GM12892 (cell line): ENCODE results near the gene NABP2.

Source experiments
- POLR2A ChIP-seq: IDR thresholded peaks from 2 replicates; pipeline ENCODE4 v1.6.1; 2011; ENCODE audit warnings: low read depth, low read length, control low read depth
- POLR2AphosphoS5 ChIP-seq: IDR thresholded peaks from 2 replicates; pipeline ENCODE4 v1.6.1; 2011; ENCODE audit warnings: low read depth, low read length, control low read depth
- TAF1 ChIP-seq: IDR thresholded peaks from 2 replicates; pipeline ENCODE4 v1.6.1; 2011; ENCODE audit warnings: low read depth, mild to moderate bottlenecking, control low read depth, low read length, borderline replicate concordance

DNA sequence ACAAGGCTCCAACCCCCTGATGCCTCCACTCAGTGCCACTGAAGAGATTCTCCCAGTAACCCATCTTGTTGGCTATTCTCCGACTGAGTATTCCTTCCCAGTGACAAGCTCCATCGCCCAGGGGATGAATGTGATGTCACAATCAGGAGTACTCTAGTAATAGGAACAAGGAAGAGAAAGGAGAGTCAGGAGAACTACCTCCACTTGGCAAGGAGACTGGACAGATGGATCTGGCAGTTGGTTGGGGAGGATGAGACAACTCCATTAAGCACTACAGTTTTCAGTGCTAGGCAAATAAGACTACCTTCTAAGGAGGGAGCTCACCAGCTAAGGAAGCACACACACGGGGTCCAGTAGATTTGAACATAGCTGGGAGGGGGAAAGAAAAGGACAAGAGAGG is 7.7 kb upstream of the NABP2 start:
- TF ChIP-seq POLR2A: no peak
- TF ChIP-seq POLR2AphosphoS5: no peak
- TF ChIP-seq TAF1: no peak
